Esophagus muscularis mucosa (tissue), 4 donors: Measurements from ENCODE around the gene MYOF.

Experiments
- EP300 ChIP-seq: sonication (generic); formaldehyde crosslinking; IDR thresholded peaks from one replicate; pipeline ENCODE4 v1.6.1; 2017; ENCODE audit warnings: antibody characterized with exemption
- POLR2A ChIP-seq: fragments of 450-650 bp; IDR thresholded peaks from one replicate; pipeline ENCODE4 v1.6.1; 2017; ENCODE audit warnings: antibody characterized with exemption, moderate library complexity, mild to moderate bottlenecking, low read depth
- TF ChIP-seq, protein P1 (sequence below), 3 experiments: fragments of 200-600 bp in 2 of 3; fragments of 450-650 bp in 1 of 3; sonication (generic) in 2 of 3; IDR thresholded peaks; one replicate each; pipeline ENCODE4 v1.5.1; 2017 to 2019; ENCODE audit warnings: antibody characterized with exemption in 3 of 3, mild to moderate bottlenecking in 2 of 3, moderate library complexity in 1 of 3

DNA sequence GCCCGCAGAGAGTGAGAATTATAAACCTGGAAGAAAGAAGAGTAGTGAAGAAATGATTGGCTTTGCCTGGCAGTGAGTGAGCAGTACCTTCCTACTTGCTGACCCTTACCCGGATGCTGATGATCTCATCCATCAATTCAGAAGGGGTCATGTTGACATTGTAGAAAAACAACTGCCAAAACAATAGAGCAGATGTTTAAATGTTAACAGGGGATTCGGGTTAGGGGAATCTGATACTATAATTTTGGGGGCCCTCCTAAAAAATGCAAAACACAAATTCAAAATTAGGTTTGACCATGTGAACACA, 78.1 kb downstream of the MYOF start:
- TF ChIP-seq POLR2A (no peak), EP300 (no peak)
- TF ChIP-seq, protein P1, sequence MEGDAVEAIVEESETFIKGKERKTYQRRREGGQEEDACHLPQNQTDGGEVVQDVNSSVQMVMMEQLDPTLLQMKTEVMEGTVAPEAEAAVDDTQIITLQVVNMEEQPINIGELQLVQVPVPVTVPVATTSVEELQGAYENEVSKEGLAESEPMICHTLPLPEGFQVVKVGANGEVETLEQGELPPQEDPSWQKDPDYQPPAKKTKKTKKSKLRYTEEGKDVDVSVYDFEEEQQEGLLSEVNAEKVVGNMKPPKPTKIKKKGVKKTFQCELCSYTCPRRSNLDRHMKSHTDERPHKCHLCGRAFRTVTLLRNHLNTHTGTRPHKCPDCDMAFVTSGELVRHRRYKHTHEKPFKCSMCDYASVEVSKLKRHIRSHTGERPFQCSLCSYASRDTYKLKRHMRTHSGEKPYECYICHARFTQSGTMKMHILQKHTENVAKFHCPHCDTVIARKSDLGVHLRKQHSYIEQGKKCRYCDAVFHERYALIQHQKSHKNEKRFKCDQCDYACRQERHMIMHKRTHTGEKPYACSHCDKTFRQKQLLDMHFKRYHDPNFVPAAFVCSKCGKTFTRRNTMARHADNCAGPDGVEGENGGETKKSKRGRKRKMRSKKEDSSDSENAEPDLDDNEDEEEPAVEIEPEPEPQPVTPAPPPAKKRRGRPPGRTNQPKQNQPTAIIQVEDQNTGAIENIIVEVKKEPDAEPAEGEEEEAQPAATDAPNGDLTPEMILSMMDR (IDR thresholded peaks at IDR 0.05), result no peak
